NCI-H2171 (cell line): ENCODE data around the gene VSIG8.

Experiments used
- DNase-seq: peaks from one replicate; lab custom pipeline; 2025; lab: John Stamatoyannopoulos, UW

VSIG8 gene

GRCh38 chr1:159856576-159856975 lies 5.9 kb downstream of the VSIG8 start:
- no peak for DNase-seq

GRCh38 chr1:159855709-159856108 lies 6.7 kb downstream of the VSIG8 start:
- DNase-seq = no peak

- DNase-seq = peak; percentile 70
Measured at GRCh38 chr1:159854693-159855192, 7.7 kb downstream of the VSIG8 start.

GRCh38 chr1:159854116-159854692 lies 8.3 kb downstream of the VSIG8 start:
- DNase-seq = no peak

- DNase-seq = no peak
Measured at GRCh38 chr1:159853417-159854115, 8.9 kb downstream of the VSIG8 start.

GRCh38 chr1:159851407-159851806 lies 11.1 kb downstream of the VSIG8 start:
- no peak for DNase-seq

- DNase-seq = no peak
Measured at GRCh38 chr1:159849626-159850366, 12.7 kb downstream of the VSIG8 start.

GRCh38 chr1:159848326-159848725 lies 14.1 kb downstream of the VSIG8 start:
- DNase-seq = no peak

- DNase-seq = no peak
Measured at GRCh38 chr1:159847231-159847630, 15.2 kb downstream of the VSIG8 start.

- DNase-seq = no peak
Measured at GRCh38 chr1:159845751-159846629, 16.5 kb downstream of the VSIG8 start.

GRCh38 chr1:159843459-159843858 lies 19.0 kb downstream of the VSIG8 start:
- DNase-seq = no peak

GRCh38 chr1:159841749-159842148 lies 20.7 kb downstream of the VSIG8 start:
- no peak for DNase-seq

GRCh38 chr1:159839116-159839849 lies 23.2 kb downstream of the VSIG8 start:
- no peak for DNase-seq

- DNase-seq = no peak
Measured at GRCh38 chr1:159838715-159839114, 23.7 kb downstream of the VSIG8 start.

- no peak for DNase-seq
Measured at GRCh38 chr1:159835862-159836525, 26.5 kb downstream of the VSIG8 start.

GRCh38 chr1:159835356-159835755 lies 27.1 kb downstream of the VSIG8 start:
- no peak for DNase-seq

GRCh38 chr1:159832309-159832708 lies 30.1 kb downstream of the VSIG8 start:
- no peak for DNase-seq

- DNase-seq = no peak
Measured at GRCh38 chr1:159831412-159832141, 30.9 kb downstream of the VSIG8 start.

- no peak for DNase-seq
Measured at GRCh38 chr1:159830722-159831121, 31.7 kb downstream of the VSIG8 start.

GRCh38 chr1:159829822-159830465 lies 32.5 kb downstream of the VSIG8 start:
- DNase-seq = no peak
